ENCODE data around the gene ZNF341.
A peak's percentile ranks its signal among the peaks of the same experiment; 100 is the strongest.

The ZNF341 gene

GRCh38 chr20:33798444-33798843 lies 66.6 kb downstream of the ZNF341 start:
- DNase-seq, result no peak

- no peak for DNase-seq
These were observed 72.1 kb downstream of the ZNF341 start for GRCh38 chr20:33803921-33804337.

GRCh38 chr20:33808388-33808787 lies 76.6 kb downstream of the ZNF341 start:
- DNase-seq, result no peak

GRCh38 chr20:33810259-33810658 lies 78.5 kb downstream of the ZNF341 start:
- DNase-seq, result no peak

- peak; percentile 97 for DNase-seq
These were observed 79.3 kb downstream of the ZNF341 start, which contains the start of gene CHMP4B for GRCh38 chr20:33810885-33811775. Gene CHMP4B, plus strand, starts transcription at chr20:33811348. Its CDS starts 121 bp downstream, at chr20:33811469.

- DNase-seq, result peak; percentile 34
These were observed 80.0 kb downstream of the ZNF341 start for GRCh38 chr20:33811776-33812151.

GRCh38 chr20:33812152-33812849 lies 80.5 kb downstream of the ZNF341 start:
- peak; percentile 52 for DNase-seq

GRCh38 chr20:33812908-33813462 lies 81.2 kb downstream of the ZNF341 start:
- no peak for DNase-seq

GRCh38 chr20:33814238-33814712 lies 82.5 kb downstream of the ZNF341 start:
- DNase-seq, result no peak

GRCh38 chr20:33815671-33816070 lies 83.9 kb downstream of the ZNF341 start:
- no peak for DNase-seq

GRCh38 chr20:33816191-33816590 lies 84.4 kb downstream of the ZNF341 start:
- no peak for DNase-seq

- no peak for DNase-seq
These were observed 85.6 kb downstream of the ZNF341 start for GRCh38 chr20:33817411-33817810.

GRCh38 chr20:33819456-33819855 lies 87.7 kb downstream of the ZNF341 start:
- DNase-seq, result no peak

GRCh38 chr20:33820362-33820761 lies 88.6 kb downstream of the ZNF341 start:
- DNase-seq, result no peak

- DNase-seq, result no peak
These were observed 89.6 kb downstream of the ZNF341 start for GRCh38 chr20:33821270-33821836.

- no peak for DNase-seq
These were observed 90.6 kb downstream of the ZNF341 start for GRCh38 chr20:33822423-33822822.

- DNase-seq, result no peak
These were observed 91.2 kb downstream of the ZNF341 start for GRCh38 chr20:33822991-33823390.

- DNase-seq, result no peak
These were observed 93.1 kb downstream of the ZNF341 start for GRCh38 chr20:33824852-33825251.

- no peak for DNase-seq
These were observed 93.8 kb downstream of the ZNF341 start for GRCh38 chr20:33825340-33826269.

- no peak for DNase-seq
These were observed 94.6 kb downstream of the ZNF341 start for GRCh38 chr20:33826270-33826897.

GRCh38 chr20:33827109-33827508 lies 95.3 kb downstream of the ZNF341 start:
- DNase-seq, result no peak

All from activated CD4-positive, CD25-positive, alpha-beta regulatory T cell treated with anti-CD3 and anti-CD28 coated beads, Interleukin-2, amount 50 U/mL, for 72 hours (primary cell).